ENCODE data around the gene SGMS1. TPM values are rescaled to one million over a fixed set of nuclear protein-coding genes. Genes with fewer than 3 reads are reported as not detected.

The SGMS1 gene
- total and polyA plus RNA-seq, 7 donors, result 3.5 to 81.3 (median 55.7) TPM

GRCh38 chr10:50326757-50327701 is 296.7 kb downstream of the SGMS1 start:
- DNase-seq, result no peak
- Histone ChIP-seq H3K27ac (peak overlapping the region; percentile 69 to 87 (median 78)), H3K4me1 (peaks cover 0 to 44% (median 39%) of the 10 kb centered on the region in 4 donors), H3K9me3 (no peaks in the 10 kb centered on the region), H3K27me3 (no peaks in the 10 kb centered on the region), H3K4me3 (no peak overlapping the region), H3K36me3 (no peaks in the 10 kb centered on the region)
- intact Hi-C loops (cut with DNase I), result loop anchor here (5.0 kb wide), 1 partner anchor 280 kb away; no protein-coding TSS in a partner anchor
- TF ChIP-seq, protein P1, sequence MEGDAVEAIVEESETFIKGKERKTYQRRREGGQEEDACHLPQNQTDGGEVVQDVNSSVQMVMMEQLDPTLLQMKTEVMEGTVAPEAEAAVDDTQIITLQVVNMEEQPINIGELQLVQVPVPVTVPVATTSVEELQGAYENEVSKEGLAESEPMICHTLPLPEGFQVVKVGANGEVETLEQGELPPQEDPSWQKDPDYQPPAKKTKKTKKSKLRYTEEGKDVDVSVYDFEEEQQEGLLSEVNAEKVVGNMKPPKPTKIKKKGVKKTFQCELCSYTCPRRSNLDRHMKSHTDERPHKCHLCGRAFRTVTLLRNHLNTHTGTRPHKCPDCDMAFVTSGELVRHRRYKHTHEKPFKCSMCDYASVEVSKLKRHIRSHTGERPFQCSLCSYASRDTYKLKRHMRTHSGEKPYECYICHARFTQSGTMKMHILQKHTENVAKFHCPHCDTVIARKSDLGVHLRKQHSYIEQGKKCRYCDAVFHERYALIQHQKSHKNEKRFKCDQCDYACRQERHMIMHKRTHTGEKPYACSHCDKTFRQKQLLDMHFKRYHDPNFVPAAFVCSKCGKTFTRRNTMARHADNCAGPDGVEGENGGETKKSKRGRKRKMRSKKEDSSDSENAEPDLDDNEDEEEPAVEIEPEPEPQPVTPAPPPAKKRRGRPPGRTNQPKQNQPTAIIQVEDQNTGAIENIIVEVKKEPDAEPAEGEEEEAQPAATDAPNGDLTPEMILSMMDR (IDR thresholded peaks at IDR 0.05), result no peak
- peak in 2 of 4 donors; percentile 10 to 26 for TF ChIP-seq POLR2AphosphoS5 (IDR thresholded peaks at IDR 0.05)
- WGBS, 2 donors, result 41 to 54% methylated on average over 13 of the region's 13 CpGs

- peaks cover 0 to 49% (median 39%) of the 10 kb centered on the region in 4 donors for H3K4me1 ChIP-seq
- no peaks in the 10 kb centered on the region for H3K9me3 ChIP-seq
- intact Hi-C loops (cut with DNase I), result loop anchor here (5.0 kb wide), 1 partner anchor 281 kb away; no protein-coding TSS in a partner anchor
- no peaks in the 10 kb centered on the region for H3K27me3 ChIP-seq
- H3K27ac ChIP-seq, result peak overlapping the region; percentile 69 to 87 (median 78)
- TF ChIP-seq POLR2A (IDR thresholded peaks at IDR 0.05) (no peak), POLR2AphosphoS5 (IDR thresholded peaks at IDR 0.05) (no peak), EP300 (IDR thresholded peaks at IDR 0.05) (no peak)
- TF ChIP-seq, protein P1 (IDR thresholded peaks at IDR 0.05), result no peak
- no peaks in the 10 kb centered on the region for H3K36me3 ChIP-seq
- DNase-seq, result no peak
- H3K4me3 ChIP-seq, result no peak overlapping the region
Observed at GRCh38 chr10:50326172-50326555, 297.6 kb downstream of the SGMS1 start.

DNA sequence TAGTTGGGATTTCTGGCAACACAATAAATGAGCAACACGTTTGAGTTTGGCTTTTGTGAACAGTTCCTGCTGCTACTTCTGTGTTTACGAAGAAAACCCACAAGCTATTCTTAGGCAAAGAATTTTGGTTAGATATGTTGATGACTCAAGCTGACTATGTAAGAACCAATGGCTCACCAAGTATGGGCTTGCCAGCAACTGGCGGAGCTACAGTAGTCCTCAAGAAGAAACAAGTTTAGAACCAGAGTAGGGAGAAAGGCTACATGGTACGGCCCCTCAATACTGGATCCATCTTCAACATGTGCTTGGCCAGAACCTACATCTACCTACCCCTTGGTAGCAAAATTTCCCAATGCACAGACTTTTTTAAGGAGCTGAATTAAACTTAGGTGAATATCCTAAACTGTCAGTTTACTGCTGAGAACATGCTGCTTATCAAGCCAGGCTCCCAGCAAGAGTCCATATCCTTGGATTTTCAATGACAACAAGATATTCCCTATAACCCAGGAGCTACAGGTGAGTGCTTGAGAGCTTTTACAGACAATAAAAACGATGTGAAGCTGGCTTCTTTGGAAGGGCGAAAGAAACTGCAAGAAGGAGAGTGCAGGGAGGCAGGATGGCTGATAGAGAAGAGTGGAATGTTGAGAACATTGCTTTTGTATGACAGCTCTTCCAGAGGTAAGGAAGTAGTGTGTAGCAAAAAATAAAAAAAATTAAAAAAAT is 298.1 kb downstream of the SGMS1 start:
- peak; percentile 86 for DNase-seq
- H3K27me3 ChIP-seq, result no peaks in the 10 kb centered on the region
- peaks cover 0 to 49% (median 39%) of the 10 kb centered on the region in 4 donors for H3K4me1 ChIP-seq
- peak in 3 of 4 donors; percentile 40 to 62 (median 51) for TF ChIP-seq POLR2AphosphoS5 (IDR thresholded peaks at IDR 0.05)
- TF ChIP-seq, protein P1 (IDR thresholded peaks at IDR 0.05), result no peak
- TF ChIP-seq EP300 (IDR thresholded peaks at IDR 0.05), result peak in 1 of 4 donors; percentile 27
- TF ChIP-seq POLR2A (IDR thresholded peaks at IDR 0.05), result no peak
- no peak overlapping the region for H3K4me3 ChIP-seq
- 51 to 82% methylated on average over 6 of the region's 6 CpGs for WGBS, 2 donors
- peak overlapping the region; percentile 69 to 87 (median 78) for H3K27ac ChIP-seq
- H3K9me3 ChIP-seq, result no peaks in the 10 kb centered on the region
- intact Hi-C loops (cut with DNase I), result loop anchor here (2.0 to 5.0 kb wide), 2 partner anchors 282 to 299 kb away; no protein-coding TSS in a partner anchor
- no peaks in the 10 kb centered on the region for H3K36me3 ChIP-seq

- peak overlapping the region; percentile 69 to 87 (median 78) for H3K27ac ChIP-seq
- no peaks in the 10 kb centered on the region for H3K9me3 ChIP-seq
- peaks cover 0 to 49% (median 37%) of the 10 kb centered on the region in 4 donors for H3K4me1 ChIP-seq
- intact Hi-C loops (cut with DNase I), result loop anchor here (2.0 to 5.0 kb wide), 2 partner anchors 282 to 300 kb away; no protein-coding TSS in a partner anchor
- H3K36me3 ChIP-seq, result no peaks in the 10 kb centered on the region
- WGBS, 2 donors, result 97% methylated on average over 4 of the region's 4 CpGs
- H3K4me3 ChIP-seq, result no peak overlapping the region
- TF ChIP-seq POLR2A (IDR thresholded peaks at IDR 0.05) (no peak), POLR2AphosphoS5 (IDR thresholded peaks at IDR 0.05) (no peak)
- TF ChIP-seq, protein P1 (IDR thresholded peaks at IDR 0.05), result no peak
- no peaks in the 10 kb centered on the region for H3K27me3 ChIP-seq
- DNase-seq, result no peak
Observed at GRCh38 chr10:50324680-50325393, 298.9 kb downstream of the SGMS1 start.
